ENCODE results near the gene SNX10.

DNA sequence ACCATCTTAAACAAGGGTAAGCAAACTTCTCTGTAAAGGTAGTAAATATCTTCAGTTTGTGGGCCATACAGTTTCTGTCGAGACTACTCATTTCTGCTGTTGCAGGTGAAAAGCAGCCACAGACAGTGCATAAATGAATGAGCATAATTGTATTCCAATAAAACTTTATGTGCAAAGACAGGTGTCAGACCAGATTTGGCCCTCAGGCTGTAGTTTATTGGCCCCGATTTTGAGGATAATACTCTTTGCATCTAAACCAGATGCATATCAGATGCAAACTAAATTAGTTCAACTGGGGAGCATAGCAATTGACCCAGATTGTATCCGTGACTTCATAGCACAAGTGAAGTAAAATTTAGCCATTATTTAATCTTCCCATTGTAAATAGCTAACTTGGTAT, 70.0 kb downstream of the SNX10 start:
- TF ChIP-seq, protein P1, sequence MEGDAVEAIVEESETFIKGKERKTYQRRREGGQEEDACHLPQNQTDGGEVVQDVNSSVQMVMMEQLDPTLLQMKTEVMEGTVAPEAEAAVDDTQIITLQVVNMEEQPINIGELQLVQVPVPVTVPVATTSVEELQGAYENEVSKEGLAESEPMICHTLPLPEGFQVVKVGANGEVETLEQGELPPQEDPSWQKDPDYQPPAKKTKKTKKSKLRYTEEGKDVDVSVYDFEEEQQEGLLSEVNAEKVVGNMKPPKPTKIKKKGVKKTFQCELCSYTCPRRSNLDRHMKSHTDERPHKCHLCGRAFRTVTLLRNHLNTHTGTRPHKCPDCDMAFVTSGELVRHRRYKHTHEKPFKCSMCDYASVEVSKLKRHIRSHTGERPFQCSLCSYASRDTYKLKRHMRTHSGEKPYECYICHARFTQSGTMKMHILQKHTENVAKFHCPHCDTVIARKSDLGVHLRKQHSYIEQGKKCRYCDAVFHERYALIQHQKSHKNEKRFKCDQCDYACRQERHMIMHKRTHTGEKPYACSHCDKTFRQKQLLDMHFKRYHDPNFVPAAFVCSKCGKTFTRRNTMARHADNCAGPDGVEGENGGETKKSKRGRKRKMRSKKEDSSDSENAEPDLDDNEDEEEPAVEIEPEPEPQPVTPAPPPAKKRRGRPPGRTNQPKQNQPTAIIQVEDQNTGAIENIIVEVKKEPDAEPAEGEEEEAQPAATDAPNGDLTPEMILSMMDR (IDR thresholded peaks at IDR 0.05; ENCODE audit: low read length): no peak
- TF ChIP-seq EZH2phosphoT487 (IDR thresholded peaks at IDR 0.05; ENCODE audit: low read length): no peak
- no peak for TF ChIP-seq EZH2 (optimal IDR thresholded peaks at IDR 0.05; ENCODE audit: low read depth, low read length)
